T1000 (cell line): ENCODE measurements around the gene NPC1L1.

Experiments used
- DNase-seq: peaks from one replicate; lab custom pipeline; 2025; ENCODE audit warnings: mixed read lengths; lab: John Stamatoyannopoulos, UW

NPC1L1 gene

GRCh38 chr7:44537442-44537841 is 3.7 kb downstream of the NPC1L1 start:
- DNase-seq, result no peak

GRCh38 chr7:44536090-44536489 is 5.0 kb downstream of the NPC1L1 start:
- DNase-seq, result no peak

GRCh38 chr7:44535348-44536064 is 5.6 kb downstream of the NPC1L1 start:
- no peak for DNase-seq

GRCh38 chr7:44534501-44534900 is 6.6 kb downstream of the NPC1L1 start:
- DNase-seq, result no peak

GRCh38 chr7:44534087-44534486 is 7.0 kb downstream of the NPC1L1 start:
- DNase-seq, result no peak

- DNase-seq, result no peak
These were observed 7.7 kb downstream of the NPC1L1 start for GRCh38 chr7:44533301-44534055.

- DNase-seq, result no peak
These were observed 9.4 kb downstream of the NPC1L1 start for GRCh38 chr7:44531421-44532380.

- no peak for DNase-seq
These were observed 10.1 kb downstream of the NPC1L1 start for GRCh38 chr7:44530990-44531389.

- DNase-seq, result no peak
These were observed 16.2 kb downstream of the NPC1L1 start for GRCh38 chr7:44524811-44525388.

GRCh38 chr7:44522315-44522714 is 18.8 kb downstream of the NPC1L1 start:
- DNase-seq, result no peak

- DNase-seq, result no peak
These were observed 19.6 kb downstream of the NPC1L1 start for GRCh38 chr7:44521347-44522095.

- no peak for DNase-seq
These were observed 20.6 kb downstream of the NPC1L1 start for GRCh38 chr7:44520574-44520973.

- DNase-seq, result no peak
These were observed 21.6 kb downstream of the NPC1L1 start for GRCh38 chr7:44519546-44519945.

GRCh38 chr7:44518761-44519160 is 22.4 kb downstream of the NPC1L1 start:
- DNase-seq, result no peak

- DNase-seq, result no peak
These were observed 24.0 kb downstream of the NPC1L1 start for GRCh38 chr7:44517175-44517574.

GRCh38 chr7:44515590-44516268 is 25.4 kb downstream of the NPC1L1 start:
- no peak for DNase-seq

GRCh38 chr7:44512736-44513135 is 28.4 kb downstream of the NPC1L1 start:
- DNase-seq, result no peak

GRCh38 chr7:44511863-44512468 is 29.2 kb downstream of the NPC1L1 start:
- no peak for DNase-seq

GRCh38 chr7:44511236-44511635 is 29.9 kb downstream of the NPC1L1 start:
- no peak for DNase-seq

- DNase-seq, result no peak
These were observed 32.7 kb downstream of the NPC1L1 start for GRCh38 chr7:44508328-44509030.
